Measurements from ENCODE around the gene BEST2.

Gene BEST2

DNA sequence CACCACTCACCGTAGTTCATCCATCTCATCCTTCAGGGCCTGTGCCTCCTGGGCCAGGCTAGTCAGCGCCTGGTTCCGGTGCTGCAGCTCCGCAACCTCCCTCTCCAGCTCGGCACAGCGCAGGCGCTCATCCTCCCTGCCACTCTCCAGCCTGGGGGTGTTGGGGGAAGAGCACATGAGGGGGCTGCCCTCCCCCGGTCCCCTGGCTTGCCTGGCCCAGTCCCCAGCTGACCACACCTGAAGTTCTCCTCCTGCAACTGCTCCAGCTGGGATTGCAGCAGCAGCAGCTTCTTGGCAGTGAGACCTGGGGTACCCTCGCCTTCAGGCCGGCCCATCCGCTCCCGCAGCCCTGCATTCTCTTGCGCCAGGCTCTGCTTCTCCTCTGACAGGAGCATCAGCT, 19.3 kb downstream of the BEST2 start:
- no peak for DNase-seq (ENCODE audit: low spot score)

DNA sequence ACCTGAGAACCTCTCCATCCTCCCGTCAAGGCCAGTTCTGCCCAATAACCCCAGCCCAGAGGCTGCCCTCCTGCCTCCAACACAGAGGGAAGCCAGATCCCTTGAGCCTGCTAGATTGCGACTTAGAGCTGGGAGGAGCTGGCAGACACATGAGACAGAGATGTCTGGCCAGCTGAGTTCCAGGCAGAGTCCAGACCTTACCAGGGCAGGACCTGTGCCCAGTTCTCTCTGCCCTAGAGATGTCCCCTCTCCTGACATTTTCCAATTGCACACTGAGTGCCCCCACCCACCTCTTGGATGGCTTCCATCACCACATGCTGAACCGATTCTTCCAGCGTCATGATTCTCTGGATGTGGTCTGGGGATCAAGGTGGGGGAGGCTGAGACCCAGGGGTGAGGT, 20.7 kb downstream of the BEST2 start:
- peak; percentile 36 for DNase-seq (ENCODE audit: low spot score)

DNA sequence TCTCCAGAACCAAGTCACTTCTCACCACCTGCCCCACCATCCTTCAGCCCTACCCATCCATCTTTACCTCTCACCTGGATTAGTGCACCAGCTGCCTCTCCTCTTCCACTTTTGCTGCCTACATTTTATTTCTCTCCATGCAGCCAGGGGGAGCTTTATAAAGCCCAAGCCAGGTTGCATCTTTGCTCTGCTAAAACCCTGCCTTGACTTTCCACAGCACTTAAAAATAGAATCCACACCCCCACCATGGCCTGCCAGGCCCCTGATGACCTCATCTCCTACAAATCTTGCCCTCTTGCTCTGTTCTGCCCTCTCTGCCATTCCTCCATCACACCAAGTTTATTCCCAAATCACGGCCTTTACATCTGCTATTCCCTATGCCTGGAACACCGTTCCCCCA, 22.0 kb downstream of the BEST2 start:
- peak; percentile 75 for DNase-seq (ENCODE audit: low spot score)

DNA sequence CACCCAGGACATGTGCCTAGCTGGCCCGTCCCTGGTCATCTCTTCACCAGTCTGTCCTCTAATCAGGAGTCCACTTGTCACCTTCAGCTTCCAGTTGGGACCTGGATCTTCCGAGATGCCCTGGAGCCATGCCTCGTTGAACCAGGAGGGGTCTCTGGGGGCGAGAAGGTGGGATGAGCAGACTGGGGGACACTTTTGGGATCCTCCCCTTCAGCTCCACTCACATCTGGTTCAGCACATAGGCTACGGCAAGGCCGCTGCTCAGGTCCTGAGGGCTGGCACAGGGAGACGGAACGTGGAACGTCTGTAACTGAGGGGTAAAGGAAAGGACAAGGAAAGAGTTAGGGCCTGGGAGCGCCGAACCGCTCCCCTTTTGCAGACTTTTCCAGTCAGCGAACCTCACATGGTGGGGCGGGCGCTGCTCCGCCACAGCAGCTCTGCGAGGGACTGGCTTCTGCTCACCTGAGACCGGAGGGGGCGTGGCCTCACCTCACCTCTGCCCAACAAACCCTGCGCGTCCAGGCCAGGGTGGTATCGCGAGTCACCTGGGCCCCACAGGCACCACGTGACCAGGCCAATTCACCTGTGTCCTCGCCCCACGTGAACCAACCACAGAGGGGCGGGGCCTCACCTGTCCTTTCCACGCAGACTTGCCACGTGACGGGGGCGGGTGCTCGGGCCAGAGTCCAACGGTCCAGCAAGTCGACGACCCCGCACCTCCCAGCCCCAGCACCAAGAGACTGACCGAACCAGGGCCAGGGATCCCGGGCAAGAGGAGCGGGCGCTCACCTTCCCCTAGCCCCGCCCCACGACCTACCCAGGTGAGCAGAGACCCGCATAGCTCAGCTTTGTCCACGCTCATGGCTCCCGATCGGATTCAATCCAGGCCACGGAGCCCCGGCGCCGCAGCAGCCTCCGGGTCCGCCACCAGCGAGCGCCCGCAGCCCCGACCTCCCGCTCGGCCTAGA, 23.3 kb downstream of the BEST2 start, which contains the start of gene HOOK2:
HOOK2 (minus strand) TSS at position 965 of the 968 bp plus-strand sequence; CDS start at position 862, 103 bp downstream.
- DNase-seq (ENCODE audit: low spot score) = no peak

DNA sequence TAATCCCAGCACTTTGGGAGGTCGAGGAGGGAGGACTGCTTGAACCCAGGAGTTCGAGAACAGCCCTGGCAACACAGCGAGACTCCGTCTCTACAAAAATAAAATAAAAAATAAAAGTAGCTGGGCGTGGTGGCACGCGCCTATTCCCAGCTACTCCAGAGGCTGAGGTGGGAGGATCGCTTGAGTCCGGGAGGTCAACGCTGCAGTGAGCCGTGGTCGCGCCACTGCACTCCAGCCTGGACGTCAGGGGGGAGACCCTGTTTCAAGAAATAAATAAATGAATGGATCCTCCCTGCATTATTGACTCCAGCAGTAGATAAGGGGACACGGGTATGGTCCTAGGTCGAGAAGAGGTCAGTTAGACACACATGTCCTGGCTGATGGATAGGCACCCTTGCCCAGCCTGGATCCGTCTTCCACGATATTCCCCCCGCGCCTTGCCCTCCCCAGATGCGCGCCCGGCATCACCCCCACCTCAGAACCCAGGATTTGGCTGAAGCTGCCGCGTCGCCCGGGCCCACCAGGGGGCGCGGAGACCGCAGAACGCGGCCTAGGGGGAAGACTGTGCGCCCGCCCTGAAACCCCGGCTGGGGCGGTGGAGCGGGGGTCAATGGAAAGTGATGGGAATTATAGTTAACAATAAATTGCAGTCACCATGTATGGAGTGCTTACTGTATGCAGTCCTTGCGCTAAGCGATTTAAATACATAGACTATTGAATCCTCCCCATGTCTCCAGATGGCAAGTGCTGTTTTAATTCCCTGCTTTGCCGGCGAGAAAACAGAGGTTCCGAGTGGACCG, 25.8 kb downstream of the BEST2 start:
- DNase-seq (ENCODE audit: low spot score) = peak; percentile 86

DNA sequence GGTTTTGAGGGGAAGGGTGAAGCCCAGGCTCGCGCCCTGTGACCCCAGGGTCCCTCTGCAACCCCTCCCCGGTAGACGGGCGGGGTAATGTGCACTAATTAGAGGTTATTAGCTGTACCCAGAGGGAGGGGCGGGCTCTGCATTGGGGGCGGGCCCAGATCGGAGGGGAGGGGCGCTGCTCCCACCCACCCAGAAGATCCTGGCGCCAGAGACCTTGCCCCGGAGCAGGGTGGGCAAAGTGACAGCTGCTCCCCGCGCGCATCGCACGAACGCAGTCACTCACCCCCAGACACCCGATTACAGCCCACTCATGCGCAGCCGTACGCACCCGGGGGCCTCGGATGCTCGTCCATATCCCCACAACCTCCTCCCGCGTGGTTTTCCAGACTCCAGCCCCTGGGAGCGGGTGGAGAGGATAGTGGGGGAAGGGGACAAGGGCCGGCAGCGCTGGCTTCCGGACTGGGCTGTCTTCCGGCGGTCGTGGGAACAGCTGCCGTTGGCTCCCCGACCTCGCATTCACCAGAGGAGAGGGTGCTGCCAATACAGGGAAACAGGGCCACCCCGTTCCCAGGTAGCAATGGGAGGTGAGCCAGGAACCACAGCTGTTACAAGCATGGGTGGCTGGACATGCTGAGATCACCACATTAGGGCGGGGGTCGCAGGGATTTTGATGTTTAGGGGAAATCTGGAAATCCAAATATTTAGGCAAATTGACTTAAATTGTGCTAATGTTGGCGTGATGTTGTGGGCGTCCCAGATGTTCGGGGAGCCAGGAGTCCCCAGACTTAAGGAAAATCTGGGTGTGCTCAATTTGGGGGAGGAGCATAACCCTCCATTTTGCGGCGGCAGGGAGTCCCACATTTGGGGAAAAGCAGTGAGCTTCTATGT, 26.7 kb downstream of the BEST2 start:
- peak; percentile 71 for DNase-seq (ENCODE audit: low spot score)

DNA sequence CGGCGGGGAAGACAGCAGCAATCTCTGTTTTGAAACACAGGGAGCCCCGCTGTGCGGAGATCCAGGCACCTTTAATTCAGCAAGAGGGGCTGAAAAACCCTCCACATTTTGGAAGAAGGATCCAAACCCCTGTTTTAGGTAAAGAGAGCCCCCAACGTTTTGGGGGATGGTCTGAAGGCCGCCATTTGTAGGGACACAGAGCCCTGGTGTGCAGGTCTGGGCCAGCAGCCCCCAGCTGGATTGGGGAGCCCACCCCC, 27.2 kb downstream of the BEST2 start:
- DNase-seq (ENCODE audit: low spot score) = no peak

DNA sequence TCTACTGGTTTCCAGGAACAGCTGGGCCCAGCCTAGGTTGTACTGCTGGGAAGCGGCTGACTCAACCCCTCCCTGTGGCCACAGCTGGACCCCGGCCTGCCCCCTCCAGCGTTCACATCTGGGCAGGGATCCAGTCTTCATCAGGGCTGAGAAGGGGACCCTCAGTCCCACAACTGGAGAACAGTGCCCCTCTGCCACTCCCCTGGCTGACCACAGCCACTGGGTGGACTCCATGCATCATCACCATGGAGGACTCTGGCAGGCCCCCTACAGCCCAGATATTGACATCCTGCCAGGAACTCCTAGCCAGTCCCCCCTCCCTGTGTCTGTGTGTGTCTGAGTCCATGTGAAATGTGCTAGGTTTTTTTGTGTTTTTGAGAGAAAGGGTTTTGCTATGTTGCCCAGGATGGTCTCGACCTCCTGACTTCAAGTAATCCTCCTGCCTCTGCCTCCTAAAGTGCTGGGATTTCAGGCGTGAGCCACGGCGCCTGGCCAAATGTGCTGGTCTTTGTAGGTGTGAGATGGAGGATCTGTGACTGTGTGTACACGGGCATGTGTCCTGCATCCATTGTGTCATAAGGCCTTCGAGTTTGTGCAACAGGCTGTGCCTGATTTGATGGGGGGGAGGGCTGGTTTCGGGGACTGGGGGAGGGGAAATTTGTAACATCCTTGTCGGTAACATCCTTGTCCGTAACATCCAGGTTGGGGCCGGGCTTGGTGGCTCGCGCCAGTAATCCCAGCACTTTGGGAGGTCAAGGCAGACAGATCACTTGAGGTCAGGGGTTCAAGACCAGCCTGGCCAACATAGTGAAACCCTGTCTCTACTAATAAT, 27.8 kb downstream of the BEST2 start:
- peak; percentile 60 for DNase-seq (ENCODE audit: low spot score)

DNA sequence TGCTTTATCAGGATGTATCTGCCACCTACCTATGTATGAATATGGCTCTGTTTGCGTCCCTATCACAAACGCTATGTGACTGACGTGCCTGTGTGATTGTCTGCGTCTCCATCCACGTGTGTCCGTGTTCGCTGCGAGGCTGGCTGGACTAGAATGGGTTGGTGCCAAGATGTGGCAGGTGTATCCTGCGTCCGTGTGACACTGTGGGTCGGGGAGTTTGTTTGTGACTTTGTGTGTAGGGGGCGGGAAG, 30.5 kb downstream of the BEST2 start:
- no peak for DNase-seq (ENCODE audit: low spot score)

DNA sequence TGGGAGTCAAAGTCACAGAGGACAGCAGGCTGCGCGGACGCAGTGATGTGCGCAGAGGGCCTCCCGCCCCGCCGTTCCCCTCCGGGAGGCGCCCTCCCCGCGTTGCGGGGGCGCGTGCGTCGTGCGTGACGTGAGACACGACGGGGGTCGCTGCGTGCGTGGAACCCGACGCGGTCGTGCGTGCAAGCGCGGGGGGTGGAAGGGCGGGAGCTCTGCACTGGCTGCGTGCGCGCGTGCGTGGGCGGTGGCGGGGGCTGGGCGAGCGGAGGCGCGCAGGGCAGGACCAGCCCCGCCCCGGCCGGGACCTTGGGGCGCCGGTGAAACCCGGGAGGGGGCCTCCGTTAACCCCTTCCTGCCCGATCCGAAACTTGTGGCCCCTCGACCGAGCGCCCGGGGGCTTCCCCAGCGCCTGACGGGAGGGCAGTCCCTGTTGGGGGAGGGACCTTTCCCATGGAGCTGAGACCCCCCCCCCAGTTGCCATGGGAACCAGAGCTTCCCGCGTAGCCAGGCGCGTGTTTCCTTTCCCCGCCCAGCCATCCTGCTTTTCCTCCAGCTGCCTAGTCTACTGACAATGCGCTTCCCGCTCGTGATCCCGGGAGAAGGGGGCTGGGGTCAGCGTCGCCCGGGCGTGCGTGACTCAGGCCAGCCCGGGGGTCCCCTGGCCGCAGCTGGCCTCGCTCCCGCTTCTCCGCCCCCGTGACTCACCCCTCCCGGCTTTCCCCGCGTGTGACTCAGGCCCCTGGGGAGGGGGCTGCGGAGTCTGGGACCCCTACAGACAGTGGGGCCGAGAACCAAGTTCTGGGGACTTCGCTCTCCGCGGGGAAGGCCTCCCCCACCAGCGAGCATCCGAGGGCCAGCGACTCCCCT, 31.1 kb downstream of the BEST2 start:
- peak; percentile 84 for DNase-seq (ENCODE audit: low spot score)

DNA sequence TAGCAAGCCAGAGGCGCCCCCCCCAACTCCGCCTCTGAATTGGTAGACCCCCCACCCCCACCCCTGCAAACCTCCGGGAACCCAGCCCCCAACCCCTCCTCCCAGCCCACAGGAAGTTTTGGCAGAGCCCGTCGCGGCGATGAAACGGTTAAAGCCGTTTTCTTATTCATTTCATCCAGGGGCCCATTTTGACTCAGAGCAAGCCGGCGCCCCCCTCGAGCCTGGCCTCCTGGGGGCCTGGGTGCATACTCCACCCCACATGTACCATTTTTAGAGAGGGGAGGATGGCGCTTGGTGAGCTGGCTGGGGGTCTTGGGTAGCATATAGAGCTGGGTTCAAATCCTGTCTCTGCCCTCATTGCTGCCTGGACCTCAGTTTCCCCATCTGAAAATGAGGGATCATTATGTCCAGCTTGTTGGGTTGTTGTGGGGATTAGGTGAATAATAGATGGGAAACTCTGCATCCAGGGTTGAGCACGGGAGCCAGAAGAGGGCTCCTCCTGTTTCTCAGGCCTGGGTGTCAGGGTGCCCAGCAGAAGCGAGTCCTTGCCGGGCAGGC, 31.8 kb downstream of the BEST2 start:
- no peak for DNase-seq (ENCODE audit: low spot score)

DNA sequence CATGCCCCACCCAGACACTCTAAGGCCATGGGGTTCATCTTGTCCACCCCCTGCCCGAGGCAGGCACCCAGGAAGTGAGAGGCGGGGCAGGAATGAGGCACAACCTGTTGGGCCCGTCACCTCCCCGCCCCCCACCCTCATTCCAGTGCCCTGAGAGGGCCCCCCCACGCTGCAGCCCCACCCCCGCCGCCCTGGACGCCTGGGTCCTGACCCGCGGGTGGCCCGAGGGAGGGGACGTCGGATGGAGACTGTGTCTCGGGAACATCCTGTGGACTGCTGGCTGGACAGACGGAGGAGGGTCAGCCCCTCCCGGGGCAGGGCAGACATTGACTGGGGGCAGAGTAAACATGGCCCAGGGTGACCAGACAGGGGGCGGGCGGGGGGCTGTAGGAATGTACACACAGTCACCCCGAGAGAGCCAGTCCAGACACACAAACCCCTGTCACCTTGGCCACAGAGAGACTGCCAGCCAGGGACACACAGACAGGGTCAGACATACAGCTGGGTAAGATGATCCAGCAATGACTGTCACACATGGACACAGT, 32.3 kb downstream of the BEST2 start:
- DNase-seq (ENCODE audit: low spot score) = no peak

DNA sequence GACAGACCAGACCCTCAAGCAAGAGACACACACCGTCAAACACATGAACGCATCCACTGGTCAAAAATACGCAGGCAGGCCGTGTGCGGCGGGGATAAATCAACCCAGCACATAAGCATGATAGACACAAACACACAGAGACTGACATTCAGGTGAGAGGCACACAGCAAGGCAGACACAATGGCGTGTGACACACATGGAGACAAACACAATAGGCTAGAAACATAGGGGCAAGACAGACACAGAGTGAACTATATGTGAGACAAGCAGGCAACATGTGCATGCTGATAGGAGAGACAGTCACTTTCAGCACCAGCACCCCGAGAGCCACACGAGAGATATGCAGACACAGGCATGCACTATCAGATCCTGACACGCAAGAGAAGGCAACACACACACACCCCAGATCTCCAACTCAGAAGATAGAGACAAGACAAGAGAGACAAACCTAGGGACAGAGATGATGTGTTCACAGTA, 32.8 kb downstream of the BEST2 start:
- DNase-seq (ENCODE audit: low spot score) = peak; percentile 40

DNA sequence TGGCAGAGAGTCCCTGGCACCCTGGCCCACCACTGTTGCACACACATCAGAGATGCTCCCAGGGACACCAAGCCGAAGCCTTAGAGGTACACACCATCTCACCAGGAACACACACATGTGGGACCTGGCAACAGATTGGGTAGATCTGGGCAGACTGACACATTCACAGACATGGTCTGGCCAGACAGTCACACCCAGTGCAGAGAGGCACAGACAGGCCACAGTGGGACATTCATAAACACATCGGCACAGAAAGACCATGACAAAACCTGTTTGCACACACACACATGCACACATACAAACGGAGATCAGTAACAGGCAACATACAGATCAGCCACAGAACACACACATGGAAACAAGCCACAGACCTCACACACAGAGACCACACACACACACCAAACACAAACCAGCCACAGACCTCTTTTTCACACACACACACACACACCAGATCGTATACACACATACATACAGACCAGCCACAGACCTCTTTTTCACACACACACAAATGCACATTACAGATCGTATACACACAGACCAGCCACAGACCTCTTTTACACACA, 33.4 kb downstream of the BEST2 start:
- DNase-seq (ENCODE audit: low spot score) = no peak

DNA sequence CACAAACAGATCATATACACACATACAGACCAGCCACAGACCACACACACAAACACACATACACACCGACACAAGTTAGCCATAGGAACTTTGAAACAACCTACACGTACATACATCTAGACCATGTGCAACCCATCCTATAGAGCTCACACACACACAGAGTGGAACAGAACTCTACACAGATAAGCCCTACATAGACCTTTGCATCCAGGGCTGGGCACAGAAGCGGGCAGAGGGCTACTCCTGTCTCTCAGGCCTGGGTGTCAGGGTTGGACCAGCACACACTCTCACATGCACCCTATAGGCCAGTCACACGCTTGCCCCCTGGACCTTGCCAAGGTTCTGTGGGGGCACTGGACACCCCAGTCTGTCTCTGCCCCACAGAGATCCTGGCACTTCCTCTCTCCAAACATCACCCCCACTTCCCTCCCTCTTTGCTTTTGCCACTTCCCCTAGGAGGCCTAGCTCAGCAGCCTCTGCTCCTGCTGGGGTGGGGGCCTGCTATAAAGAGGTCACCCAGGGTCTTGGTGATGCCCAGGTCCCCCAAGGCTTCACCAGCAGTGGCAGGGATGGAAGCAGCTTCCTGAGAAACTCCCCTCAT, 33.9 kb downstream of the BEST2 start:
- DNase-seq (ENCODE audit: low spot score) = no peak

DNA sequence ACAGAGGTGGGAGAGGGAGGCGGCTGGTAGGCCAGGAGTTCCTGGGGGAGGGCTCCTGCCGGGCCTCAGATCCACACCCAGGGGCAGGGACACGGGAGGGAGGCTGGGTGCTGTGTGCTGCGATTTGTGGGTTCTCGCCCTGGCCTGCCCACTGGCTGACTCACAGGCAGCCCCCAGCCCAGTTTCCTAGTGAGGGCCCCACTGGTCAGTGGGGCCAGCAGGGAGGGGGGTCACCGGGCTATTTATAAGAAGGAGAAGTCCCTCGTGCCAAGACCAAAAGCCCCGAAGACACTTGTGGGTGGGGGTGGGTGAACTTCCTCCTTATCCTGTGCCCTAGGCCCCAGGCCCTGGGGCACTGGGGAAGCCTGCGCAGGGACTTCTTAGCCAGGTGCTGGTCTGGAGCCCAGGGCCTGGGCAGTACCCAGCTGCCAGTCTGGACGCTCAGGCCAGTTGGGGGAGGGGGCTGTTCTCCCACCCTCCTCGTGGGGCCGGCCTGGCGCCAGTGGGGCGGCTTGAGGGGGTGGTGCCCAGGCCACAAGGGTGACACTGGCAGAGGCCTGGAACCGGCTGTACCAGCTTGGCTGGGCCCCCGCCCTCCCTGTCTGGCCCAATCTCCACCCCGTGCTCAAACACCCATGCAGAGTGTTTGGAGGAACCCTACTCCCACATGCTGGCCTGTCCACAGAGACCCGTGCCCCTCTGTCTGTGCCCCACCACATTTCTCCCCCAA, 34.7 kb downstream of the BEST2 start:
- no peak for DNase-seq (ENCODE audit: low spot score)

DNA sequence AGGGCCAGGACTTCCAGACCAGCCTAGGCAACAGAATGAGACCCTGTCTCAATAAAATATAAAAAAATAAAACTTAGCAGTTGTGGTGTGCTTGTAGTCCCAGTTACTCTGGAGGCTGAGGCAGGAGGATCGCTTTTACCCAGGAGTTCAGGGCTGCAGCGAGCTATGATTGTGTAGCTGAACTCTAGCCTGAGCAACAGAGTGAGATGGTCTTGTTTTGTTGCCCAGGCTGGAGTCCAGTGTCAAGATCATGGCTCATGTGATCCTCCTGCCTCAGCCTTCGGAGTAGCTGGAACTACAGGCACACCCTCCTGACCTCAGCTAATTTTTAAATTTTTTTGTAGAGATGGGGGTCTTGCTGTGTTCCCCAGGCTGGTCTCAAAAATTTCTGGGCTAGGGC, 35.4 kb downstream of the BEST2 start:
- no peak for DNase-seq (ENCODE audit: low spot score)

DNA sequence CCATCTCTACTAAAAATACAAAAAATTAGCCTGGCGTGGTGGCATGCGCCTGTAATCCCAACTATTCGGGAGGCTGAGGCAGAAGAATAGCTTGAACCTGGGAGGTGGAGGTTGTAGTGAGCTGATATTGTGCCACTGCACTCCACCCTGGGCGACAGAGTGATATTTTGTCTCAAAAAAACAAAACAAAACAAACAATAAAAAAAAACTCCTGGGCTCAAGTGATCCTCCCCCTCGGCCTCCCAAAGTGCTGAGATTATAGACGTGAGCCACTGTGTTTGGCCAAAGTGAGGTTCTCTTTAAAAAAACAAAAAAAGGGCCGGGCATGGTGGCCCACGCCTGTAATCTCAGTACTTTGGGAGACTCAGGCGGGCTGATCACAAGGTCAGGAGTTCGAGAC, 35.9 kb downstream of the BEST2 start:
- no peak for DNase-seq (ENCODE audit: low spot score)

Data from AG08396 (cell line).